Loucy (cell line): ENCODE data around the gene FZD1.

ENCODE experiments used
- EZH2phosphoT487 ChIP-seq: fragments of 200-600 bp; IDR thresholded peaks from 2 replicates; pipeline ENCODE4 v1.6.1; 2018; ENCODE audit warnings: antibody characterized with exemption, mild to moderate bottlenecking, moderate library complexity, borderline replicate concordance
- TF ChIP-seq, protein P1 (sequence below): fragments of 200-600 bp; sonication (generic); conservative IDR thresholded peaks from 2 replicates; pipeline ENCODE4 v1.5.1; 2014; ENCODE audit warnings: mild to moderate bottlenecking, antibody characterized with exemption, low read length

DNA sequence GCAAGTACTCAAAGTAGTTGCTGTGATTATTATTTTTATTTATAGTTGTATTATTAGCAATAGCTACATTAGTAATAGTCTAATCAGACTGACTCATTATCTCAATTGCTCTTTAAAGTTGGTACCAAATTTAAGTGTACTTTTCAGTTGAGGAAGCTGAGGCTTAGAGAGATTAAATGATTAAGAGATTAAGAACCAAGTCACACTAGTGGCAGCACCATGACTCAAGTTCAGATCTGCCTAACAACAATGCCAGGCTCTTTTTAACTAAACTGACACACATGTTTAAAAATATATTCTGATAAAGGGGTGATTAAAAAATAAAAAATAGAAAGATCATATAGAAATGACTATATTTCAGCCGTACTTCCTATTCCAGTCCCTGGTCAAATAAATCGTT lies 42.0 kb downstream of the FZD1 start:
- TF ChIP-seq, protein P1, sequence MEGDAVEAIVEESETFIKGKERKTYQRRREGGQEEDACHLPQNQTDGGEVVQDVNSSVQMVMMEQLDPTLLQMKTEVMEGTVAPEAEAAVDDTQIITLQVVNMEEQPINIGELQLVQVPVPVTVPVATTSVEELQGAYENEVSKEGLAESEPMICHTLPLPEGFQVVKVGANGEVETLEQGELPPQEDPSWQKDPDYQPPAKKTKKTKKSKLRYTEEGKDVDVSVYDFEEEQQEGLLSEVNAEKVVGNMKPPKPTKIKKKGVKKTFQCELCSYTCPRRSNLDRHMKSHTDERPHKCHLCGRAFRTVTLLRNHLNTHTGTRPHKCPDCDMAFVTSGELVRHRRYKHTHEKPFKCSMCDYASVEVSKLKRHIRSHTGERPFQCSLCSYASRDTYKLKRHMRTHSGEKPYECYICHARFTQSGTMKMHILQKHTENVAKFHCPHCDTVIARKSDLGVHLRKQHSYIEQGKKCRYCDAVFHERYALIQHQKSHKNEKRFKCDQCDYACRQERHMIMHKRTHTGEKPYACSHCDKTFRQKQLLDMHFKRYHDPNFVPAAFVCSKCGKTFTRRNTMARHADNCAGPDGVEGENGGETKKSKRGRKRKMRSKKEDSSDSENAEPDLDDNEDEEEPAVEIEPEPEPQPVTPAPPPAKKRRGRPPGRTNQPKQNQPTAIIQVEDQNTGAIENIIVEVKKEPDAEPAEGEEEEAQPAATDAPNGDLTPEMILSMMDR = no peak
- TF ChIP-seq EZH2phosphoT487 = no peak
